ENCODE measurements around the gene ZNF354C.

DNA sequence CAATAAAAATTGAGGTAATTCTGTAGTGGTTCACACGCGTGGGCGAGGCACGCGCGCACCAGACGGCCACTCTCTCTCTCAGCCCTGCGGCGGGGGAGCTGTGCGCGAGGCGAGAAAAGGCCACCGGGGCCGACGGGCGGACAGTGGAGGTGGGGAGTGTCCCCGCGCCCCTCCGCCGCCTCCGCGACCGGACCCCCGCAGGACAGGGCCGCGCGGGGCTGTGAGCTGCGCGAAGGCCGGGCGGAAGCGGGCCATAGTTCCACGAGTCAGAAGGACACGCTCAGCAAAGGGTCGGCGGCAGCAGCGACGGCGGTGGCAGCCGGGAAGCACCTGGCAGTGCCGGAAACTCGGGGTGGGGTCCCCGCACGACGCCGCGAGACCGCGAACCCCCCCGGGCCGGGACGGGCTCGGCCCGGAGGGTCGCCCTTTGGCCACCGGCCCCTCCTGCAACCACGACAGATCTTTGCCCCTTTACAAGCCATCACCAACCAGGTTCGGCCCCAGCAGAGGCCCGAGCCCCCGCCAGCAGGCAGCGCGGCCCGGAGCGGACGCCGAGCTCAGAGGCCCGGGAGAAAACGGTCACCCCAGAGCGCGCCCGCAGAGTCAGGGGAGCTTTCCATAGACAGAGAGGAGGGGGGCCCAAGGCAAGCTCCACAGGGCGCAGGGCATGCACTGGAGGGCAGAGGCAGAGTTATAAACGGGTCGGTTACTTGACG is 60.9 kb downstream of the ZNF354C start:
- TF ChIP-seq, protein P1, sequence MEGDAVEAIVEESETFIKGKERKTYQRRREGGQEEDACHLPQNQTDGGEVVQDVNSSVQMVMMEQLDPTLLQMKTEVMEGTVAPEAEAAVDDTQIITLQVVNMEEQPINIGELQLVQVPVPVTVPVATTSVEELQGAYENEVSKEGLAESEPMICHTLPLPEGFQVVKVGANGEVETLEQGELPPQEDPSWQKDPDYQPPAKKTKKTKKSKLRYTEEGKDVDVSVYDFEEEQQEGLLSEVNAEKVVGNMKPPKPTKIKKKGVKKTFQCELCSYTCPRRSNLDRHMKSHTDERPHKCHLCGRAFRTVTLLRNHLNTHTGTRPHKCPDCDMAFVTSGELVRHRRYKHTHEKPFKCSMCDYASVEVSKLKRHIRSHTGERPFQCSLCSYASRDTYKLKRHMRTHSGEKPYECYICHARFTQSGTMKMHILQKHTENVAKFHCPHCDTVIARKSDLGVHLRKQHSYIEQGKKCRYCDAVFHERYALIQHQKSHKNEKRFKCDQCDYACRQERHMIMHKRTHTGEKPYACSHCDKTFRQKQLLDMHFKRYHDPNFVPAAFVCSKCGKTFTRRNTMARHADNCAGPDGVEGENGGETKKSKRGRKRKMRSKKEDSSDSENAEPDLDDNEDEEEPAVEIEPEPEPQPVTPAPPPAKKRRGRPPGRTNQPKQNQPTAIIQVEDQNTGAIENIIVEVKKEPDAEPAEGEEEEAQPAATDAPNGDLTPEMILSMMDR (IDR thresholded peaks at IDR 0.05; ENCODE audit: poor library complexity, severe bottlenecking), result no peak
- TF ChIP-seq SMC3 (conservative IDR thresholded peaks at IDR 0.05; ENCODE audit: poor library complexity), result no peak
